Measurements from ENCODE around the gene FNDC1. TPM values are rescaled to one million over a fixed set of nuclear protein-coding genes. Genes with fewer than 3 reads are reported as not detected.

FNDC1 gene
- total RNA-seq, 4 donors from 2014 or later = 2.3 to 6.6 (median 4.6) TPM

DNA sequence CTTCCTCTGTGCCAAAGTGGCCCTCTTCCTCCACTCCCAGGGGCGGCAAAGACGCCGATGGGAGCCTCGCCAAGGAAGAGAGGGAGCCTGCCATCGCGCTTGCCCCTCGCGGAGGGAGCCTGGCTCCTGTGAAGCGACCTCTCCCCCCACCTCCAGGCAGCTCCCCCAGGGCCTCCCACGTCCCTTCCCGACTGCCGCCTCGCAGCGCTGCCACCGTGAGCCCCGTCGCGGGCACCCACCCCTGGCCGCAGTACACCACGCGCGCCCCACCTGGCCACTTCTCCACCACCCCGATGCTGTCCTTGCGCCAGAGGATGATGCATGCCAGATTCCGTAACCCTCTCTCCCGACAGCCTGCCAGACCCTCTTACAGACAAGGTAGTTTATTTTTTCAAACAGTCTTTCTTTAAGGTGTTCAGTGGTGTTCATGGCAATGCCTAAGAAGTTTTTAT lies 64.9 kb downstream of the FNDC1 start:
- TF ChIP-seq, protein P1, sequence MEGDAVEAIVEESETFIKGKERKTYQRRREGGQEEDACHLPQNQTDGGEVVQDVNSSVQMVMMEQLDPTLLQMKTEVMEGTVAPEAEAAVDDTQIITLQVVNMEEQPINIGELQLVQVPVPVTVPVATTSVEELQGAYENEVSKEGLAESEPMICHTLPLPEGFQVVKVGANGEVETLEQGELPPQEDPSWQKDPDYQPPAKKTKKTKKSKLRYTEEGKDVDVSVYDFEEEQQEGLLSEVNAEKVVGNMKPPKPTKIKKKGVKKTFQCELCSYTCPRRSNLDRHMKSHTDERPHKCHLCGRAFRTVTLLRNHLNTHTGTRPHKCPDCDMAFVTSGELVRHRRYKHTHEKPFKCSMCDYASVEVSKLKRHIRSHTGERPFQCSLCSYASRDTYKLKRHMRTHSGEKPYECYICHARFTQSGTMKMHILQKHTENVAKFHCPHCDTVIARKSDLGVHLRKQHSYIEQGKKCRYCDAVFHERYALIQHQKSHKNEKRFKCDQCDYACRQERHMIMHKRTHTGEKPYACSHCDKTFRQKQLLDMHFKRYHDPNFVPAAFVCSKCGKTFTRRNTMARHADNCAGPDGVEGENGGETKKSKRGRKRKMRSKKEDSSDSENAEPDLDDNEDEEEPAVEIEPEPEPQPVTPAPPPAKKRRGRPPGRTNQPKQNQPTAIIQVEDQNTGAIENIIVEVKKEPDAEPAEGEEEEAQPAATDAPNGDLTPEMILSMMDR (IDR thresholded peaks at IDR 0.05; ENCODE audit: low read depth) = no peak

DNA sequence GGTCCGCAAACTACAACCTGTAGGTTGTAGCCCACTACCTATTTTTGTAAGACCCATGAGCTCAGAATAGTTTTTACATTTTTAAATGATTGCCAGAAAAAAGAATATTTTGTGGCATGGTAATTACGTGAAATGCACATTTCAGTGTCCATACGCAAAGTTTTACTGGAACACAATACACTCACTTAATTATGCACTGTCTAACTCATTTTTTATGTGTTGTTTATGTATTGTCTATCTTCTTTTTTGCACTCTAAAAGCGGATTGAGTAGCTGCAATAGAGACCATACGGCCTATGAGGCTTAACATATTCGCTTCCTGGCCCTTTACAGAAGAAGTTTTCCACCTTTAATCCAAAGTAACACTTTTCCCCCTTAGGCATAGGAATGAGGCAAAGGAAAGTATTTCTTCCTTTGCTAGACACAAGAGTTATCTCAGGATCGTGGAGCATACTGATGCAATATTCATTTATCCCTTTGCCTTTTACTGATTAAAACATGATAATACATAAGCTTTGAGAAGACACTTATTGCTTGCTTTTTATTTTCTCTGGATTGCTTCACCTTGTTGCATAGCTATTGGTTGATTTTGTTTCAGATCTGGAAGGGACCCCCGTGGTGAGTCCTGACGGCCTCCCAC lies 69.8 kb downstream of the FNDC1 start:
- TF ChIP-seq, protein P1 (IDR thresholded peaks at IDR 0.05; ENCODE audit: low read depth) = no peak

DNA sequence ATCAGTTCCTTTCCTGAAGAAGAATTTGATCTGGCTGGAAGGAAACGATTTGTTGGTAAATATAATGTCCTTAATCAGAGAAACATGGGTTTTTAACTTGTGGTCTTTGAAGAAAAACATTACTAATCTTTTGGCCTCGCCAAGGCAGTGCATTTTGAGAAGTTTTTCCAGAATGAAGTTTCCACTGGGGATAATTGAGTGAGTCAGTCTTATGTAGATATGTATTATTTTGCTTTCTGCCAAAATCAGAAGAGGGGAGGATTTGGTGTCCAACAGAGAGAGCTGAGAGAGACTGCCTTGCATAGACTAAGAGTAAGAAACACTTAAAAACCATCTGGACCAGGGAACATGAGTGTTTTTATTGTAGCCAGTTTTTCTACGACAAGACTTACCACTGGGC lies 79.9 kb downstream of the FNDC1 start:
- TF ChIP-seq, protein P1 (IDR thresholded peaks at IDR 0.05; ENCODE audit: low read depth) = no peak

GRCh38 chr6:159249752-159250151 lies 80.6 kb downstream of the FNDC1 start:
- TF ChIP-seq, protein P1 (IDR thresholded peaks at IDR 0.05; ENCODE audit: low read depth) = no peak

DNA sequence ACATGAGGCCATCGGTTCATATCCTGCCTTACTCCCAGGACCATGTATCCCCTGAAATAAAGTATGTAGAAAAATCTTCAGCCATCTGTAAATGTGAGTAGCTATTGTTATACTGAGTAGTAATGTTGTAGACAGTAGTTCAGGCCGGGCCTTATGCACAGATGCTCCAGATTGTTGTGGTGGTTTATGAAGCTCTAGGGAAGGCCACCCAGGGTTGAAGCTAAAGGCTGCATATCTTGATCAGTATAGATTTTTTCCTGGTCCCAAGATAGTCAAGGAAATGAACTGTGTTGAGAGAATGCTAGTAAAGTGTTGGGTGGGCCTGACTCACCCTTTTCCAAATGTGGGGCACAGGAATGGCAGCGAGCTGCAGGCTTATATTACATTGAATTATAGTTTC lies 81.4 kb downstream of the FNDC1 start:
- TF ChIP-seq, protein P1 (IDR thresholded peaks at IDR 0.05; ENCODE audit: low read depth) = no peak

DNA sequence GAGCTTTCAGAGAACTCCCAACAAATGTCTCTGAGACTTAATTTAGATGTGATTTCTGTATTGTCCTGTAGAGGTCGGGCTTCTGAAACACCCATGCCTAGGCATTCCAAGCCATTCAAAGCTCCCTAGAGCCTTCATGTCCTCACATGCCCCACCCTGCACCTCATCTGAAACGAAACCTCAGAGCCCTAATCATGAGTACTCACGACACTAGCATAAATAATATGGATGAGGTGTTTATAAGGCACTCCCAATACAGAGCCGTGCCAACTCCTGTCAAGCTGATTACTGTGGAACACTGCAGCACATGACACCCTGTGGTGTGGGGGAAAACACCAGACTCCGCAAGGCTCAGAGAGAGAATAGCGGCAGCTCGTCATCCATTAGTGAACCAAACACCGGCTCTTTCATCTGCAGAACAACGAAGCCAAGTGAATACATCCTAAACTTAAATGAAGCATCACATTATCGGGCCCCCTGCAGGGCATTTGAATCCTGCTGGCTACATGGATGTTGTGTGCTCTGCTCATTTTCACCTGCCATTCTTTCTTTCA lies 83.8 kb downstream of the FNDC1 start:
- TF ChIP-seq, protein P1 (IDR thresholded peaks at IDR 0.05; ENCODE audit: low read depth) = no peak

- TF ChIP-seq, protein P1 (IDR thresholded peaks at IDR 0.05; ENCODE audit: low read depth) = no peak
These were observed 85.0 kb downstream of the FNDC1 start for GRCh38 chr6:159254186-159254585.

All from subcutaneous adipose tissue (tissue), 4 donors.